ENCODE results near the gene TEF.
"Not testable (repeated sequence)": the region's sequence is repeated elsewhere in the genome, so short reads cannot be mapped to it uniquely, and the experiment has no call there.

TEF gene

GRCh38 chr22:41382610-41383009 is 868 bp downstream of the TEF start:
- no peak for DNase-seq (ENCODE audit: low read depth)

GRCh38 chr22:41383085-41383484 is 1.3 kb downstream of the TEF start:
- DNase-seq (ENCODE audit: low read depth), result no peak

GRCh38 chr22:41384128-41384527 is 2.4 kb downstream of the TEF start:
- DNase-seq (ENCODE audit: low read depth), result no peak

- no peak for DNase-seq (ENCODE audit: low read depth)
Observed at GRCh38 chr22:41387341-41387740, 5.6 kb downstream of the TEF start.

- DNase-seq (ENCODE audit: low read depth), result no peak
Observed at GRCh38 chr22:41394012-41394356, 12.2 kb downstream of the TEF start.

GRCh38 chr22:41395531-41396240 is 13.9 kb downstream of the TEF start:
- DNase-seq (ENCODE audit: low read depth), result no peak

- DNase-seq (ENCODE audit: low read depth), result no peak
Observed at GRCh38 chr22:41397143-41397811, 15.5 kb downstream of the TEF start.

GRCh38 chr22:41398921-41399320 is 17.2 kb downstream of the TEF start:
- no peak for DNase-seq (ENCODE audit: low read depth)

GRCh38 chr22:41401781-41402648 is 20.3 kb downstream of the TEF start:
- DNase-seq (ENCODE audit: low read depth), result no peak

- not testable (repeated sequence) for DNase-seq (ENCODE audit: low read depth)
Observed at GRCh38 chr22:41402851-41403250, 21.1 kb downstream of the TEF start.

GRCh38 chr22:41403532-41404318 is 22.0 kb downstream of the TEF start:
- peak; percentile 67 for DNase-seq (ENCODE audit: low read depth)

GRCh38 chr22:41405588-41405987 is 23.8 kb downstream of the TEF start:
- no peak for DNase-seq (ENCODE audit: low read depth)

GRCh38 chr22:41406410-41406809 is 24.7 kb downstream of the TEF start:
- no peak for DNase-seq (ENCODE audit: low read depth)

GRCh38 chr22:41407433-41407832 is 25.7 kb downstream of the TEF start:
- DNase-seq (ENCODE audit: low read depth), result no peak

GRCh38 chr22:41408665-41409064 is 26.9 kb downstream of the TEF start:
- no peak for DNase-seq (ENCODE audit: low read depth)

- DNase-seq (ENCODE audit: low read depth), result no peak
Observed at GRCh38 chr22:41410311-41410751, 28.6 kb downstream of the TEF start.

GRCh38 chr22:41411021-41411851 is 29.5 kb downstream of the TEF start:
- DNase-seq (ENCODE audit: low read depth), result no peak

GRCh38 chr22:41415554-41415953 is 33.8 kb downstream of the TEF start:
- no peak for DNase-seq (ENCODE audit: low read depth)

GRCh38 chr22:41417622-41418390 is 36.1 kb downstream of the TEF start:
- no peak for DNase-seq (ENCODE audit: low read depth)

- DNase-seq (ENCODE audit: low read depth), result no peak
Observed at GRCh38 chr22:41418717-41419116, 37.0 kb downstream of the TEF start.

All from CMK (cell line).